SK-N-SH (cell line): ENCODE results near the gene NT5C3A.
"Not testable (repeated sequence)": the region's sequence is repeated elsewhere in the genome, so short reads cannot be mapped to it uniquely, and the experiment has no call there.

Experiments
- CHD2 ChIP-seq: fragments of 150-350 bp; IDR thresholded peaks from 2 replicates; pipeline ENCODE4 v1.6.1; 2018; ENCODE audit warnings: low read length; ENCODE audit not compliant: partially characterized antibody
- EP300 ChIP-seq, 2 experiments: IDR thresholded peaks; 2 replicates each; pipeline versions ENCODE4 v1.4.0 to v1.6.1; 2012; ENCODE audit warnings: borderline replicate concordance in 1 of 2, low read depth in 1 of 2, low read length in 1 of 2
- EZH2phosphoT487 ChIP-seq: fragments of 200-600 bp; sonication (generic); IDR thresholded peaks from 2 replicates; pipeline ENCODE4 v1.6.1; 2017; ENCODE audit warnings: low read depth, mixed run types, mild to moderate bottlenecking, antibody characterized with exemption, moderate library complexity, borderline replicate concordance
- FOSL2 ChIP-seq: IDR thresholded peaks from 2 replicates; pipeline ENCODE4 v1.4.0; 2012; ENCODE audit warnings: low read depth, mild to moderate bottlenecking, moderate library complexity, borderline replicate concordance
- FOXM1 ChIP-seq: IDR thresholded peaks from 2 replicates; pipeline ENCODE4 v1.4.0; 2012; ENCODE audit warnings: low read depth, mild to moderate bottlenecking
- NRF1 ChIP-seq: IDR thresholded peaks from 2 replicates; pipeline ENCODE4 v1.6.1; 2012; ENCODE audit warnings: low read depth, mild to moderate bottlenecking, low read length
- POLR2AphosphoS5 ChIP-seq: IDR thresholded peaks from 2 replicates; pipeline ENCODE4 v1.6.1; 2012; ENCODE audit warnings: low read depth, low read length
- RAD21 ChIP-seq: IDR thresholded peaks from 2 replicates; pipeline ENCODE4 v1.6.1; 2012; ENCODE audit warnings: mild to moderate bottlenecking, low read length
- TCF12 ChIP-seq: IDR thresholded peaks from 2 replicates; pipeline ENCODE4 v1.4.0; 2012
- YY1 ChIP-seq: IDR thresholded peaks from 2 replicates; pipeline ENCODE4 v1.4.0; 2012; ENCODE audit warnings: low read depth, mild to moderate bottlenecking
- TF ChIP-seq, protein P1 (sequence below): fragments of 200-600 bp; sonication (generic); IDR thresholded peaks from 2 replicates; pipeline ENCODE4 v1.6.1; 2017; ENCODE audit warnings: antibody characterized with exemption, mild to moderate bottlenecking, moderate library complexity
- TF ChIP-seq, protein P2 (sequence below): IDR thresholded peaks from 2 replicates; pipeline ENCODE4 v1.4.0; 2012; ENCODE audit warnings: low read depth
- TF ChIP-seq, protein P3 (sequence below): IDR thresholded peaks from 2 replicates; pipeline ENCODE4 v1.4.0; 2012; ENCODE audit warnings: low read depth, borderline replicate concordance
- TF ChIP-seq, protein P4 (sequence below): IDR thresholded peaks from 2 replicates; pipeline ENCODE4 v1.6.1; 2012; ENCODE audit warnings: mild to moderate bottlenecking, low read depth, low read length, moderate library complexity

DNA sequence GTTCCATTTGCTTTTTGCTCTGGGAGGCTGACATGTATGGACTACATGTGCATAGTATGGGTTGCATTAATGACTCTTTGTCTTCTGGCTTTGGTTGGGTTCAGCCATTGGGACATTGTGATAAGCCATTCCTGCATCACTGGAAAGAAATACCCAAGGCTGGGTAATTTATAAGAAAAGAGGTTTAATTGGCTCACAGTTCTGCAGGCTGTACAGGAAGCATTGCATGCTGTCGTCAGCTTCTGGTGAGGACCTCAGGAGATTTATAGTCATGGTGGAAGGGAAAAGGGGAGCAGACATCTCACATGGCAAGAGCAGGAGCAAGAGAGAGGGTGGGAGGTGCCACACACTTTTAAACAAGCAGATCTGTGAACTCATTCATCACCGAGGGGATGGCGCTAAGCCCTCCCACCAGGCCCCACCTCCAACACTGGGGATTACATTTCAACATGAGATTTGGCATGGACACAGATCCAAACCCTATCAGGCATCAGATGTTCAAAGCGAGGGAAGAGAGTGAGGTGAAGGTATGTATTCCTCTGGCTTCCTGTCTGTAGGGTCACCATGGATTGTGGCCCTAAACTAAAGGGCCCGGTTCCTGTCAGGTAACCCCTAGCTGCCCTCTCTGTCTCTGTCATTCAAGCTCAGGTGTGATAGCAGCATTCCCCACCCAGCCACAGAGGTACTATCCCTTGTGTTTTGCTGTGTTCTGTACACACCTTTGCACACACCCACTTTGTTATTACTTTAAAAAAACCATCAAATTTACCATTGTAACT lies 95.9 kb downstream of the NT5C3A start:
- TF ChIP-seq, protein P1, sequence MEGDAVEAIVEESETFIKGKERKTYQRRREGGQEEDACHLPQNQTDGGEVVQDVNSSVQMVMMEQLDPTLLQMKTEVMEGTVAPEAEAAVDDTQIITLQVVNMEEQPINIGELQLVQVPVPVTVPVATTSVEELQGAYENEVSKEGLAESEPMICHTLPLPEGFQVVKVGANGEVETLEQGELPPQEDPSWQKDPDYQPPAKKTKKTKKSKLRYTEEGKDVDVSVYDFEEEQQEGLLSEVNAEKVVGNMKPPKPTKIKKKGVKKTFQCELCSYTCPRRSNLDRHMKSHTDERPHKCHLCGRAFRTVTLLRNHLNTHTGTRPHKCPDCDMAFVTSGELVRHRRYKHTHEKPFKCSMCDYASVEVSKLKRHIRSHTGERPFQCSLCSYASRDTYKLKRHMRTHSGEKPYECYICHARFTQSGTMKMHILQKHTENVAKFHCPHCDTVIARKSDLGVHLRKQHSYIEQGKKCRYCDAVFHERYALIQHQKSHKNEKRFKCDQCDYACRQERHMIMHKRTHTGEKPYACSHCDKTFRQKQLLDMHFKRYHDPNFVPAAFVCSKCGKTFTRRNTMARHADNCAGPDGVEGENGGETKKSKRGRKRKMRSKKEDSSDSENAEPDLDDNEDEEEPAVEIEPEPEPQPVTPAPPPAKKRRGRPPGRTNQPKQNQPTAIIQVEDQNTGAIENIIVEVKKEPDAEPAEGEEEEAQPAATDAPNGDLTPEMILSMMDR: not testable (repeated sequence)
- TF ChIP-seq, protein P2, sequence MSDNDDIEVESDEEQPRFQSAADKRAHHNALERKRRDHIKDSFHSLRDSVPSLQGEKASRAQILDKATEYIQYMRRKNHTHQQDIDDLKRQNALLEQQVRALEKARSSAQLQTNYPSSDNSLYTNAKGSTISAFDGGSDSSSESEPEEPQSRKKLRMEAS: not testable (repeated sequence)
- not testable (repeated sequence) for TF ChIP-seq CHD2; FOXM1; NRF1; EP300 (IDR thresholded peaks at IDR 0.05; ENCODE audit: borderline replicate concordance in 1 of 2, low read depth in 1 of 2, low read length in 1 of 2); TCF12; RAD21; YY1; POLR2AphosphoS5; FOSL2; EZH2phosphoT487
- TF ChIP-seq, protein P3, sequence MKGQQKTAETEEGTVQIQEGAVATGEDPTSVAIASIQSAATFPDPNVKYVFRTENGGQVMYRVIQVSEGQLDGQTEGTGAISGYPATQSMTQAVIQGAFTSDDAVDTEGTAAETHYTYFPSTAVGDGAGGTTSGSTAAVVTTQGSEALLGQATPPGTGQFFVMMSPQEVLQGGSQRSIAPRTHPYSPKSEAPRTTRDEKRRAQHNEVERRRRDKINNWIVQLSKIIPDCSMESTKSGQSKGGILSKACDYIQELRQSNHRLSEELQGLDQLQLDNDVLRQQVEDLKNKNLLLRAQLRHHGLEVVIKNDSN: not testable (repeated sequence)
- TF ChIP-seq, protein P4, sequence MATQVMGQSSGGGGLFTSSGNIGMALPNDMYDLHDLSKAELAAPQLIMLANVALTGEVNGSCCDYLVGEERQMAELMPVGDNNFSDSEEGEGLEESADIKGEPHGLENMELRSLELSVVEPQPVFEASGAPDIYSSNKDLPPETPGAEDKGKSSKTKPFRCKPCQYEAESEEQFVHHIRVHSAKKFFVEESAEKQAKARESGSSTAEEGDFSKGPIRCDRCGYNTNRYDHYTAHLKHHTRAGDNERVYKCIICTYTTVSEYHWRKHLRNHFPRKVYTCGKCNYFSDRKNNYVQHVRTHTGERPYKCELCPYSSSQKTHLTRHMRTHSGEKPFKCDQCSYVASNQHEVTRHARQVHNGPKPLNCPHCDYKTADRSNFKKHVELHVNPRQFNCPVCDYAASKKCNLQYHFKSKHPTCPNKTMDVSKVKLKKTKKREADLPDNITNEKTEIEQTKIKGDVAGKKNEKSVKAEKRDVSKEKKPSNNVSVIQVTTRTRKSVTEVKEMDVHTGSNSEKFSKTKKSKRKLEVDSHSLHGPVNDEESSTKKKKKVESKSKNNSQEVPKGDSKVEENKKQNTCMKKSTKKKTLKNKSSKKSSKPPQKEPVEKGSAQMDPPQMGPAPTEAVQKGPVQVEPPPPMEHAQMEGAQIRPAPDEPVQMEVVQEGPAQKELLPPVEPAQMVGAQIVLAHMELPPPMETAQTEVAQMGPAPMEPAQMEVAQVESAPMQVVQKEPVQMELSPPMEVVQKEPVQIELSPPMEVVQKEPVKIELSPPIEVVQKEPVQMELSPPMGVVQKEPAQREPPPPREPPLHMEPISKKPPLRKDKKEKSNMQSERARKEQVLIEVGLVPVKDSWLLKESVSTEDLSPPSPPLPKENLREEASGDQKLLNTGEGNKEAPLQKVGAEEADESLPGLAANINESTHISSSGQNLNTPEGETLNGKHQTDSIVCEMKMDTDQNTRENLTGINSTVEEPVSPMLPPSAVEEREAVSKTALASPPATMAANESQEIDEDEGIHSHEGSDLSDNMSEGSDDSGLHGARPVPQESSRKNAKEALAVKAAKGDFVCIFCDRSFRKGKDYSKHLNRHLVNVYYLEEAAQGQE: not testable (repeated sequence)
